GM13976 (cell line): Measurements from ENCODE around the gene ATG2B.

ENCODE experiments used
- DNase-seq: peaks from one replicate; pipeline ENCODE4 v3.0.0; 2012; ENCODE audit warnings: low spot score
- CTCF ChIP-seq: IDR thresholded peaks from 2 replicates; pipeline ENCODE4 v1.5.1; 2012; ENCODE audit warnings: borderline replicate concordance, mild to moderate bottlenecking; ENCODE audit not compliant: insufficient read depth; ENCODE audit errors: extremely low read depth, missing control alignments, control extremely low read depth
- in situ Hi-C: fragments of 300-500 bp; cut with MboI; formaldehyde crosslinking; loops from one replicate; pipeline ENCODE4 v1.12.0; 2022; ENCODE audit warnings: low sequenced_read_pairs, mixed read lengths, inconsistent platforms; ENCODE audit not compliant: unreplicated experiment

ATG2B gene

GRCh38 chr14:96232506-96232905, 130.6 kb downstream of the ATG2B start:
- no peak for TF ChIP-seq CTCF
- DNase-seq, result no peak
- in situ Hi-C loops, result no loop called here

- DNase-seq, result no peak
- no peak for TF ChIP-seq CTCF
- in situ Hi-C loops, result no loop called here
Measured at GRCh38 chr14:96231526-96232130, 131.5 kb downstream of the ATG2B start.

GRCh38 chr14:96231056-96231455, 132.1 kb downstream of the ATG2B start:
- no peak for TF ChIP-seq CTCF
- DNase-seq, result no peak
- in situ Hi-C loops, result no loop called here

- no peak for DNase-seq
- in situ Hi-C loops, result no loop called here
- TF ChIP-seq CTCF, result no peak
Measured at GRCh38 chr14:96229315-96229714, 133.8 kb downstream of the ATG2B start.
